IPS DF 4.7 (cell line): ENCODE measurements around the gene SPATA7.
"Not testable (repeated sequence)": the region's sequence is repeated elsewhere in the genome, so short reads cannot be mapped to it uniquely, and the experiment has no call there.

Source experiments
- DNase-seq: peaks from one replicate; pipeline ENCODE4 v3.0.0-alpha.2; 2013; ENCODE audit warnings: low spot score; ENCODE audit errors: extremely low read depth

The SPATA7 gene

GRCh38 chr14:88385212-88386101 is at the start of gene SPATA7:
Gene SPATA7, plus strand, starts transcription at chr14:88385657. Its CDS starts 162 bp downstream, at chr14:88385819.
- peak; percentile 86 for DNase-seq

- no peak for DNase-seq
Measured at GRCh38 chr14:88340357-88340756, 45.1 kb upstream of the SPATA7 start.

- DNase-seq = no peak
Measured at GRCh38 chr14:88342980-88343379, 42.5 kb upstream of the SPATA7 start.

- DNase-seq = no peak
Measured at GRCh38 chr14:88346048-88346639, 39.3 kb upstream of the SPATA7 start.

- no peak for DNase-seq
Measured at GRCh38 chr14:88348546-88348945, 36.9 kb upstream of the SPATA7 start.

- no peak for DNase-seq
Measured at GRCh38 chr14:88351966-88352691, 33.3 kb upstream of the SPATA7 start.

GRCh38 chr14:88352698-88353097 is 32.8 kb upstream of the SPATA7 start:
- DNase-seq = no peak

GRCh38 chr14:88354358-88354757 is 31.1 kb upstream of the SPATA7 start:
- DNase-seq = no peak

- no peak for DNase-seq
Measured at GRCh38 chr14:88359500-88359899, 26.0 kb upstream of the SPATA7 start.

- no peak for DNase-seq
Measured at GRCh38 chr14:88363644-88364043, 21.8 kb upstream of the SPATA7 start.

GRCh38 chr14:88364710-88365413 is 20.6 kb upstream of the SPATA7 start:
- peak; percentile 90 for DNase-seq

GRCh38 chr14:88369496-88369895 is 16.0 kb upstream of the SPATA7 start:
- no peak for DNase-seq

- DNase-seq = no peak
Measured at GRCh38 chr14:88379706-88380343, 5.6 kb upstream of the SPATA7 start.

GRCh38 chr14:88380405-88380804 is 5.1 kb upstream of the SPATA7 start:
- DNase-seq = no peak

- DNase-seq = not testable (repeated sequence)
Measured at GRCh38 chr14:88381634-88382033, 3.8 kb upstream of the SPATA7 start.

- no peak for DNase-seq
Measured at GRCh38 chr14:88384718-88385117, 739 bp upstream of the SPATA7 start.

- no peak for DNase-seq
Measured at GRCh38 chr14:88386256-88386794, 868 bp downstream of the SPATA7 start.

GRCh38 chr14:88388741-88389282 is 3.4 kb downstream of the SPATA7 start:
- DNase-seq = no peak

GRCh38 chr14:88392609-88393008 is 7.2 kb downstream of the SPATA7 start:
- DNase-seq = no peak

- DNase-seq = no peak
Measured at GRCh38 chr14:88411039-88411438, 25.6 kb downstream of the SPATA7 start.
